Testis (tissue), 3 donors: ENCODE measurements around the gene PPP1R3F. TPM values are rescaled to one million over a fixed set of nuclear protein-coding genes. Genes with fewer than 3 reads are reported as not detected.

Experiments
- DNase-seq: peaks from one replicate; pipeline ENCODE4 v3.0.0-alpha.2; 2019
- H3K27ac ChIP-seq, 2 donors: fragments of 200-600 bp; sonication (generic); one replicate each; pipeline ENCODE4 v1.5.1; 2019
- H3K27me3 ChIP-seq: fragments of 200-600 bp; sonication (generic); one replicate; pipeline ENCODE4 v1.5.1; 2019
- H3K36me3 ChIP-seq: fragments of 200-600 bp; sonication (generic); one replicate; pipeline ENCODE4 v1.5.1; 2017; ENCODE audit warnings: low read depth; ENCODE audit errors: missing control alignments
- H3K4me1 ChIP-seq: fragments of 200-600 bp; sonication (generic); one replicate; pipeline ENCODE4 v1.5.1; 2019
- H3K4me3 ChIP-seq, 2 donors: fragments of 200-600 bp; sonication (generic); one replicate each; pipeline ENCODE4 v1.5.1; 2017 to 2019
- H3K9me3 ChIP-seq: fragments of 200-600 bp; sonication (generic); one replicate; pipeline ENCODE4 v1.5.1; 2017
- CTCF ChIP-seq, 3 experiments: fragments of 450-650 bp in 2 of 3; fragments of 200-600 bp in 1 of 3; sonication (generic) in 1 of 3; IDR thresholded peaks; one replicate each; pipeline ENCODE4 v1.5.1; 2016 to 2019; ENCODE audit warnings: antibody characterized with exemption in 3 of 3, mild to moderate bottlenecking in 2 of 3, moderate library complexity in 1 of 3
- POLR2A ChIP-seq: fragments of 450-650 bp; IDR thresholded peaks from one replicate; pipeline ENCODE4 v1.6.1; 2017; ENCODE audit warnings: antibody characterized with exemption, mild to moderate bottlenecking, moderate library complexity
- WGBS, 2 donors: methylation state at CpG; one replicate each; pipeline ENCODE4 v1.1.5; 2018; 5-methylcytosine and 5-hydroxymethylcytosine counted together
- intact Hi-C: fragments of 100-400 bp; cut with DNase I; formaldehyde crosslinking; loops from one replicate; pipeline ENCODE4 v1.15.1; 2023; ENCODE audit warnings: low total_unique reads
- polyA plus RNA-seq: library from polyadenylated mRNA; stranded (reverse); fragments of 350-450 nt; fragmentation: Illumina TruSeq; extraction: RNeasy Lipid Tissue Mini Kit (QIAGEN cat#74804); gene quantifications from one replicate; pipeline ENCODE4 v1.2.3, GENCODE V29; 2014; ENCODE audit warnings: low read depth, low replicate concordance; ENCODE audit not compliant: insufficient read depth
- total RNA-seq, 2 donors: library from RNA; depleted of rRNA; stranded (reverse); fragments of >200 nt; gene quantifications; one replicate each; pipeline ENCODE4 v1.2.3, GENCODE V29; 2016

PPP1R3F gene
- total and polyA plus RNA-seq, 3 donors from 2014 or later, result 7.6 to 18.0 (median 17.6) TPM

GRCh38 chrX:49278081-49278480, 8.5 kb downstream of the PPP1R3F start:
- no peak for TF ChIP-seq POLR2A
- no peak for TF ChIP-seq CTCF (IDR thresholded peaks at IDR 0.05)
- Histone ChIP-seq H3K27ac (peak overlapping the region in 1 of 2 donors; percentile 55), H3K9me3 (no peaks in the 10 kb centered on the region), H3K4me3 (no peak overlapping the region), H3K36me3 (no peaks in the 10 kb centered on the region), H3K4me1 (no peaks in the 10 kb centered on the region), H3K27me3 (no peaks in the 10 kb centered on the region)
- DNase-seq, result no peak
- WGBS, 2 donors, result 78 to 87% methylated on average over 3 of the region's 3 CpGs
- intact Hi-C loops, result no loop called here

GRCh38 chrX:49282647-49283011, 13.0 kb downstream of the PPP1R3F start:
- Histone ChIP-seq H3K27me3 (no peaks in the 10 kb centered on the region), H3K27ac (no peak overlapping the region), H3K36me3 (no peaks in the 10 kb centered on the region), H3K4me1 (no peaks in the 10 kb centered on the region), H3K9me3 (no peaks in the 10 kb centered on the region), H3K4me3 (no peak overlapping the region)
- intact Hi-C loops, result no loop called here
- peak; percentile 38 for DNase-seq
- whole genome bisulfite sequencing, 2 donors, result 19 to 51% methylated on average over 11 of the region's 11 CpGs
- peak in 1 of 3 experiments; percentile 9 for TF ChIP-seq CTCF (IDR thresholded peaks at IDR 0.05)
- no peak for TF ChIP-seq POLR2A

GRCh38 chrX:49284212-49284611, 14.6 kb downstream of the PPP1R3F start:
- Histone ChIP-seq H3K27me3 (no peaks in the 10 kb centered on the region), H3K9me3 (no peaks in the 10 kb centered on the region), H3K36me3 (no peaks in the 10 kb centered on the region), H3K4me1 (no peaks in the 10 kb centered on the region), H3K27ac (no peak overlapping the region), H3K4me3 (no peak overlapping the region)
- no peak for DNase-seq
- intact Hi-C loops, result no loop called here
- WGBS, 2 donors, result 86 to 97% methylated on average over 3 of the region's 3 CpGs
- no peak for TF ChIP-seq CTCF (IDR thresholded peaks at IDR 0.05)

- no peak for DNase-seq
- H3K4me1 ChIP-seq, result no peaks in the 10 kb centered on the region
- H3K9me3 ChIP-seq, result no peaks in the 10 kb centered on the region
- no peak overlapping the region for H3K4me3 ChIP-seq
- no peak overlapping the region for H3K27ac ChIP-seq
- intact Hi-C loops, result no loop called here
- no peaks in the 10 kb centered on the region for H3K27me3 ChIP-seq
- TF ChIP-seq CTCF (IDR thresholded peaks at IDR 0.05) (no peak), POLR2A (no peak)
- WGBS, 2 donors, result 97% methylated on average over 8 of the region's 18 CpGs; no CpG with 5 or more reads in 1 of the 2 donors
- no peaks in the 10 kb centered on the region for H3K36me3 ChIP-seq
These were observed 16.5 kb downstream of the PPP1R3F start for GRCh38 chrX:49286136-49286535.

GRCh38 chrX:49286581-49286980, 17.0 kb downstream of the PPP1R3F start:
- Histone ChIP-seq H3K27me3 (no peaks in the 10 kb centered on the region), H3K4me3 (no peak overlapping the region), H3K27ac (no peak overlapping the region), H3K9me3 (no peaks in the 10 kb centered on the region), H3K36me3 (no peaks in the 10 kb centered on the region), H3K4me1 (no peaks in the 10 kb centered on the region)
- WGBS, 2 donors, result 71% methylated on average over 4 of the region's 4 CpGs; no CpG with 5 or more reads in 1 of the 2 donors
- intact Hi-C loops, result no loop called here
- no peak for DNase-seq
- no peak for TF ChIP-seq POLR2A
- no peak for TF ChIP-seq CTCF (IDR thresholded peaks at IDR 0.05)
